CD4-positive, alpha-beta T cell treated with Interleukin-17A for 4 hours (primary cell): ENCODE measurements around the gene LBX1.

Experiments
- DNase-seq: peaks from one replicate; pipeline ENCODE4 v3.0.0-alpha.2; 2020; ENCODE audit warnings: mixed read lengths

Gene LBX1

GRCh38 chr10:101229266-101230182, at the start of gene LBX1:
TSS of gene LBX1 (minus strand) at chr10:101229463. CDS start at chr10:101228815, 648 bp downstream.
- DNase-seq, result no peak

- no peak for DNase-seq
These were observed 44.5 kb upstream of the LBX1 start for GRCh38 chr10:101273741-101274140.

GRCh38 chr10:101273330-101273729, 44.1 kb upstream of the LBX1 start:
- no peak for DNase-seq

- DNase-seq, result peak; percentile 63
These were observed 43.1 kb upstream of the LBX1 start for GRCh38 chr10:101272229-101272868.

GRCh38 chr10:101270763-101271162, 41.5 kb upstream of the LBX1 start:
- no peak for DNase-seq

GRCh38 chr10:101267776-101268175, 38.5 kb upstream of the LBX1 start:
- no peak for DNase-seq

- no peak for DNase-seq
These were observed 38.0 kb upstream of the LBX1 start for GRCh38 chr10:101267290-101267680.

GRCh38 chr10:101266381-101267289, 37.4 kb upstream of the LBX1 start:
- DNase-seq, result no peak

GRCh38 chr10:101263150-101263752, 34.0 kb upstream of the LBX1 start:
- DNase-seq, result no peak

GRCh38 chr10:101262147-101262546, 32.9 kb upstream of the LBX1 start:
- DNase-seq, result no peak

- DNase-seq, result no peak
These were observed 32.4 kb upstream of the LBX1 start for GRCh38 chr10:101261702-101262101.

- no peak for DNase-seq
These were observed 31.7 kb upstream of the LBX1 start for GRCh38 chr10:101260764-101261481.

- DNase-seq, result no peak
These were observed 29.1 kb upstream of the LBX1 start for GRCh38 chr10:101258179-101258885.

GRCh38 chr10:101257491-101257890, 28.2 kb upstream of the LBX1 start:
- no peak for DNase-seq

GRCh38 chr10:101257084-101257483, 27.8 kb upstream of the LBX1 start:
- no peak for DNase-seq

GRCh38 chr10:101256387-101256786, 27.1 kb upstream of the LBX1 start:
- DNase-seq, result no peak

- DNase-seq, result no peak
These were observed 20.9 kb upstream of the LBX1 start for GRCh38 chr10:101250136-101250535.

GRCh38 chr10:101249171-101249581, 19.9 kb upstream of the LBX1 start:
- DNase-seq, result no peak

GRCh38 chr10:101246639-101247038, 17.4 kb upstream of the LBX1 start:
- no peak for DNase-seq

GRCh38 chr10:101244321-101245050, 15.2 kb upstream of the LBX1 start:
- no peak for DNase-seq
